OCI-LY1 (cell line): Measurements from ENCODE around the gene ZEB1.

Source experiments
- H2AFZ ChIP-seq: fragments of 200-600 bp; sonication (generic), shearing (Covaris generic); 2 replicates; pipeline ENCODE4 v1.6.0; 2014; ENCODE audit warnings: antibody characterized with exemption, mild to moderate bottlenecking, low read length
- H3F3A ChIP-seq: fragments of 200-600 bp; sonication (generic), shearing (Covaris generic); 2 replicates; pipeline ENCODE4 v1.6.0; 2014; ENCODE audit warnings: mild to moderate bottlenecking, antibody characterized with exemption, low read length, moderate library complexity; ENCODE audit not compliant: insufficient read depth
- H3K27ac ChIP-seq: fragments of 200-600 bp; sonication (generic); 2 replicates; pipeline ENCODE4 v1.5.1; 2014; ENCODE audit warnings: low read length, mixed run types, mild to moderate bottlenecking, low read depth; ENCODE audit not compliant: poor library complexity, severe bottlenecking
- H3K27me3 ChIP-seq: fragments of 200-600 bp; sonication (generic); 2 replicates; pipeline ENCODE4 v1.6.0; 2014; ENCODE audit warnings: antibody characterized with exemption, mild to moderate bottlenecking, low read length, moderate library complexity; ENCODE audit not compliant: insufficient read depth
- H3K36me3 ChIP-seq: fragments of 200-600 bp; sonication (generic); 2 replicates; pipeline ENCODE4 v1.6.1; 2014; ENCODE audit warnings: mild to moderate bottlenecking, antibody characterized with exemption, low read length, moderate library complexity, mixed read lengths; ENCODE audit not compliant: insufficient read depth
- H3K4me1 ChIP-seq: fragments of 200-600 bp; sonication (generic); 2 replicates; pipeline ENCODE4 v1.5.1; 2014; ENCODE audit warnings: mild to moderate bottlenecking, low read length, moderate library complexity; ENCODE audit not compliant: insufficient read depth, severe bottlenecking
- H3K4me2 ChIP-seq: fragments of 200-600 bp; sonication (generic), shearing (Covaris generic); 2 replicates; pipeline ENCODE4 v1.6.1; 2014; ENCODE audit warnings: low read length
- H3K4me3 ChIP-seq: fragments of 200-600 bp; sonication (generic); 2 replicates; pipeline ENCODE4 v1.5.1; 2014; ENCODE audit warnings: low read length, low read depth, mild to moderate bottlenecking, mixed read lengths; ENCODE audit not compliant: poor library complexity, severe bottlenecking
- H3K79me2 ChIP-seq: fragments of 200-600 bp; shearing (Covaris generic); 2 replicates; pipeline ENCODE4 v1.6.1; 2016; ENCODE audit warnings: mixed run types, low read length, mixed read lengths; ENCODE audit not compliant: insufficient read depth
- H3K9ac ChIP-seq: fragments of 200-600 bp; sonication (generic), shearing (Covaris generic); 2 replicates; pipeline ENCODE4 v1.6.1; 2014; ENCODE audit warnings: mild to moderate bottlenecking, low read length, mixed read lengths
- H3K9me2 ChIP-seq: fragments of 200-600 bp; sonication (generic), shearing (Covaris generic); 2 replicates; pipeline ENCODE4 v1.6.1; 2014; ENCODE audit warnings: low read depth, mild to moderate bottlenecking, low read length, mixed read lengths
- H3K9me3 ChIP-seq: fragments of 200-600 bp; shearing (Covaris generic); 2 replicates; pipeline ENCODE4 v1.6.1; 2014; ENCODE audit warnings: low read length, mixed read lengths
- H4K20me1 ChIP-seq: fragments of 200-600 bp; sonication (generic), shearing (Covaris generic); 2 replicates; pipeline ENCODE4 v1.6.0; 2016; ENCODE audit warnings: mild to moderate bottlenecking, low read length; ENCODE audit not compliant: insufficient read depth
- EZH2 ChIP-seq: fragments of 200-600 bp; sonication (generic), shearing (Covaris generic); IDR thresholded peaks from 2 replicates; pipeline ENCODE4 v1.8.0; 2017; ENCODE audit warnings: borderline replicate concordance, mixed run types, mild to moderate bottlenecking, antibody characterized with exemption, low read length, moderate library complexity, mixed read lengths
- TF ChIP-seq, protein P1 (sequence below): fragments of 200-600 bp; sonication (generic), shearing (Covaris generic); IDR thresholded peaks from 2 replicates; pipeline ENCODE4 v1.5.1; 2017; ENCODE audit warnings: mild to moderate bottlenecking, antibody characterized with exemption, low read length, moderate library complexity, mixed read lengths

The ZEB1 gene

DNA sequence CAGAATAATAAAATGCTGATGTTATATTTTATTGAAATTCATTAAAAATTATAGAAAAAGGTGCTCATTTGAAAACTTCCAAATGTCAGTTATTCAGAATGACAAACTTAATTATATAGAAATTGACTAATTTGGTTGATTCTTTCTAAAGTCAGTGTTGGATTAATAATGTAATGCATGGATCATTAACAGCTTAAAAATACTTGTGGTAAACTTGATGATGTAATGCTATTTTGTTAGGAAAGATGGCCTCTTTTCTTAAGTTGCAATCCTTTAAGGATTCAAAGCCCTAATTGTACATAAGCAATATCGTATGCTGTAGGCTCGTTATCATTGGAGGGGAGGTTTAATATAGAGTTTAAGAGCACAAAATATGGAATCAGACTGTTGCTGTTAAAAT is 141.2 kb downstream of the ZEB1 start:
- peaks cover 10% of the 10 kb centered on the region for H3K79me2 ChIP-seq
- H3K9me3 ChIP-seq: peaks cover 8% of the 10 kb centered on the region
- no peak overlapping the region for H3K27ac ChIP-seq
- H3K36me3 ChIP-seq: peaks cover 37% of the 10 kb centered on the region
- no peak overlapping the region for H2AFZ ChIP-seq
- H3K4me2 ChIP-seq: no peak overlapping the region
- no peak overlapping the region for H3K9ac ChIP-seq
- no peaks in the 10 kb centered on the region for H4K20me1 ChIP-seq
- no peaks in the 10 kb centered on the region for H3F3A ChIP-seq
- TF ChIP-seq EZH2: no peak
- TF ChIP-seq, protein P1, sequence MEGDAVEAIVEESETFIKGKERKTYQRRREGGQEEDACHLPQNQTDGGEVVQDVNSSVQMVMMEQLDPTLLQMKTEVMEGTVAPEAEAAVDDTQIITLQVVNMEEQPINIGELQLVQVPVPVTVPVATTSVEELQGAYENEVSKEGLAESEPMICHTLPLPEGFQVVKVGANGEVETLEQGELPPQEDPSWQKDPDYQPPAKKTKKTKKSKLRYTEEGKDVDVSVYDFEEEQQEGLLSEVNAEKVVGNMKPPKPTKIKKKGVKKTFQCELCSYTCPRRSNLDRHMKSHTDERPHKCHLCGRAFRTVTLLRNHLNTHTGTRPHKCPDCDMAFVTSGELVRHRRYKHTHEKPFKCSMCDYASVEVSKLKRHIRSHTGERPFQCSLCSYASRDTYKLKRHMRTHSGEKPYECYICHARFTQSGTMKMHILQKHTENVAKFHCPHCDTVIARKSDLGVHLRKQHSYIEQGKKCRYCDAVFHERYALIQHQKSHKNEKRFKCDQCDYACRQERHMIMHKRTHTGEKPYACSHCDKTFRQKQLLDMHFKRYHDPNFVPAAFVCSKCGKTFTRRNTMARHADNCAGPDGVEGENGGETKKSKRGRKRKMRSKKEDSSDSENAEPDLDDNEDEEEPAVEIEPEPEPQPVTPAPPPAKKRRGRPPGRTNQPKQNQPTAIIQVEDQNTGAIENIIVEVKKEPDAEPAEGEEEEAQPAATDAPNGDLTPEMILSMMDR: no peak
- H3K4me3 ChIP-seq: no peak overlapping the region
- H3K4me1 ChIP-seq: no peaks in the 10 kb centered on the region
- H3K9me2 ChIP-seq: no peaks in the 10 kb centered on the region
- no peaks in the 10 kb centered on the region for H3K27me3 ChIP-seq

DNA sequence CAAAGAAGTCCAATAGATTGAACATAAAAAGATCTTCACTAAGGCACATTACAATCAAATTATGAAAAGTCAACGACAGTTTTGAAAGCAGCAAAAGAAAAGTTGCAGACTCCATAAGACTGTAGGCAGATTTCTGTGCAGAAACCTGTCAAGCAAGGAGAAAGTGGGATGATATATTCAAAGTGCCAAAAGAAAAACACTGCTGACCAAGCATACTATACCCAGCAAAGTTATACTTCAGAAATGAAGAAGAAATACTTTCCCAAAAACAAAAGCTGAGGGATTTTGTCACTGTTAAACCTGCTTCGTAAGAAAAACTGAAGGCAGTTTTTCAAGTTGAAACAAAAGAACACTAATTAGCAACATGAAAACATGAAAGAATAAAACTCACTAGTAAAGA is 145.5 kb downstream of the ZEB1 start:
- TF ChIP-seq, protein P1: no peak
- no peak for TF ChIP-seq EZH2
- Histone ChIP-seq H3K4me3 (no peak overlapping the region), H2AFZ (no peak overlapping the region), H3F3A (no peaks in the 10 kb centered on the region), H3K9me2 (no peaks in the 10 kb centered on the region), H3K27me3 (no peaks in the 10 kb centered on the region), H4K20me1 (no peaks in the 10 kb centered on the region), H3K9me3 (peaks cover 8% of the 10 kb centered on the region), H3K9ac (no peak overlapping the region), H3K27ac (no peak overlapping the region), H3K4me2 (no peak overlapping the region), H3K4me1 (no peaks in the 10 kb centered on the region), H3K36me3 (peaks cover 55% of the 10 kb centered on the region), H3K79me2 (no peaks in the 10 kb centered on the region)

DNA sequence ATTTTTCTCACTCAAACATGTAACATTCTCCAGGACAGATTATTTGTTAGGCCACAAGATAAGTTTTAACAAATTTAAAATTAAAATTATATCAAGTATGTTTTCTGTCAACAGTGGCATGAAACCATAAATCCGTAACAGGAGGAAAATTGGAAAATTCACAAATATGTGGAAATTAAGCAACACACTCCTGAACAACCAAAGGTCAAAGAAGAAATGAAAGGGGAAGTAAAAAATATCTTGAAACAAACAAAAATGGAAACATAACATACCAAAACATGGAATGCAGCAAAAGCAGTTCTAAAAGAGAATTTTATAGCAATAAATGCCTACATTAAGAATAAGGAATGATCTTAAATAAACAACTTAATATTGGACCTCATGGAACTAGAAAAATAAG is 147.3 kb downstream of the ZEB1 start:
- H3K27ac ChIP-seq: no peak overlapping the region
- peaks cover 49% of the 10 kb centered on the region for H3K36me3 ChIP-seq
- no peaks in the 10 kb centered on the region for H3K9me2 ChIP-seq
- H4K20me1 ChIP-seq: no peaks in the 10 kb centered on the region
- TF ChIP-seq, protein P1: no peak
- no peak for TF ChIP-seq EZH2
- H3K9ac ChIP-seq: no peak overlapping the region
- no peaks in the 10 kb centered on the region for H3F3A ChIP-seq
- no peaks in the 10 kb centered on the region for H3K4me1 ChIP-seq
- H3K27me3 ChIP-seq: no peaks in the 10 kb centered on the region
- H3K4me3 ChIP-seq: no peak overlapping the region
- H2AFZ ChIP-seq: no peak overlapping the region
- H3K79me2 ChIP-seq: no peaks in the 10 kb centered on the region
- H3K4me2 ChIP-seq: no peak overlapping the region
- peaks cover 8% of the 10 kb centered on the region for H3K9me3 ChIP-seq
